HCT116 (cell line): Measurements from ENCODE around the gene WIPF3.

Experiments used
- CEBPB ChIP-seq: IDR thresholded peaks from 2 replicates; pipeline ENCODE4 v1.6.1; 2012; ENCODE audit warnings: low read depth
- CTCF ChIP-seq, 3 experiments: fragments of 200-600 bp in 1 of 3; sonication (generic) in 1 of 3; IDR thresholded peaks in 2 of 3; conservative IDR thresholded peaks in 1 of 3; 2 replicates each; pipeline ENCODE4 v1.5.1; 2012 to 2017; ENCODE audit warnings: low read depth in 2 of 3, low read length in 2 of 3, antibody characterized with exemption in 1 of 3, borderline replicate concordance in 1 of 3, control low read depth in 1 of 3, mild to moderate bottlenecking in 1 of 3, mixed read lengths in 1 of 3, mixed run types in 1 of 3, moderate library complexity in 1 of 3; ENCODE audit not compliant: insufficient read depth in 1 of 3
- EZH2 ChIP-seq: fragments of 200-600 bp; sonication (generic); IDR thresholded peaks from 2 replicates; pipeline ENCODE4 v1.6.1; 2017; ENCODE audit warnings: antibody characterized with exemption, mixed run types
- EZH2phosphoT487 ChIP-seq: fragments of 200-600 bp; IDR thresholded peaks from 2 replicates; pipeline ENCODE4 v1.6.1; 2018; ENCODE audit warnings: antibody characterized with exemption, borderline replicate concordance
- POLR2A ChIP-seq: IDR thresholded peaks from 2 replicates; pipeline ENCODE4 v1.7.0; 2011; ENCODE audit warnings: borderline replicate concordance; ENCODE audit not compliant: insufficient read depth, insufficient read length; ENCODE audit errors: extremely low read depth
- POLR2AphosphoS5 ChIP-seq: IDR thresholded peaks from 2 replicates; pipeline ENCODE4 v1.6.1; 2011; ENCODE audit warnings: mild to moderate bottlenecking, low read depth, low read length, moderate library complexity
- RAD21 ChIP-seq: IDR thresholded peaks from 2 replicates; pipeline ENCODE4 v1.6.1; 2012; ENCODE audit warnings: low read depth, mild to moderate bottlenecking
- SIN3A ChIP-seq: IDR thresholded peaks from 2 replicates; pipeline ENCODE4 v1.6.1; 2012; ENCODE audit warnings: low read depth
- SRF ChIP-seq: IDR thresholded peaks from 2 replicates; pipeline ENCODE4 v1.6.1; 2012; ENCODE audit warnings: low read depth
- ZBTB33 ChIP-seq: IDR thresholded peaks from 2 replicates; pipeline ENCODE4 v1.6.1; 2011; ENCODE audit warnings: mild to moderate bottlenecking, low read length, moderate library complexity; ENCODE audit not compliant: insufficient replicate concordance; ENCODE audit errors: extremely low read depth

GRCh38 chr7:29914180-29914579 lies 107.9 kb downstream of the WIPF3 start:
- TF ChIP-seq EZH2phosphoT487 (no peak), CTCF (IDR thresholded peaks at IDR 0.05 in 2 of 3, conservative IDR thresholded peaks at IDR 0.05 in 1 of 3; ENCODE audit: borderline replicate concordance in 1 of 3, insufficient read depth in 1 of 3, low read depth in 2 of 3, low read length in 2 of 3) (no peak), EZH2 (no peak), RAD21 (no peak), POLR2A (no peak), ZBTB33 (no peak), CEBPB (no peak), POLR2AphosphoS5 (no peak), SIN3A (no peak), SRF (no peak)
